Adipose tissue (tissue), 3 donors: Measurements from ENCODE around the gene SLC18B1. TPM values are rescaled to one million over a fixed set of nuclear protein-coding genes. Genes with fewer than 3 reads are reported as not detected.

Experiments used
- polyA plus RNA-seq, 3 donors: library from polyadenylated mRNA; stranded (reverse); fragments of 200-250 nt; gene quantifications; one replicate each; pipeline ENCODE4 v1.2.3, GENCODE V29; 2013
- donor health status: healthy with polysubstance abuse.
- donor health status: Bipolar disorder and iron deficiency.
- donor health status: healthy.

Gene SLC18B1
- polyA plus RNA-seq, 3 donors = 3.4 to 6.3 (median 5.5) TPM

Other genes with a start within 250 kb of the SLC18B1 start
- gene TAAR8, start 246.0 kb downstream of the SLC18B1 start, polyA plus RNA-seq = not detected
- not detected for gene TAAR6, start 228.3 kb downstream of the SLC18B1 start, polyA plus RNA-seq
- gene TAAR5, start 208.9 kb downstream of the SLC18B1 start, polyA plus RNA-seq = not detected
- gene TAAR2, start 174.4 kb downstream of the SLC18B1 start, polyA plus RNA-seq = not detected
- not detected for gene TAAR1, start 139.5 kb downstream of the SLC18B1 start, polyA plus RNA-seq
- gene VNN1, start 84.6 kb downstream of the SLC18B1 start, polyA plus RNA-seq = 1 to 10 TPM in 2 of 3 donors, under 1 TPM in 1; 0.28 to 7.1 (median 2.8) TPM
- 10 to 100 TPM in 2 of 3 donors, under 1 TPM in 1; 0.46 to 26.3 (median 24.0) TPM for gene VNN2, start 40.7 kb downstream of the SLC18B1 start, polyA plus RNA-seq
- 1,000 to 10,000 TPM; 2,454 to 4,576 (median 3,816) TPM for gene RPS12, start 15.9 kb upstream of the SLC18B1 start, polyA plus RNA-seq